GM12874 (cell line): ENCODE measurements around the gene PKP1.

Experiments used
- CTCF ChIP-seq: IDR thresholded peaks from 2 replicates; pipeline ENCODE4 v1.5.1; 2011; ENCODE audit warnings: low read depth, mild to moderate bottlenecking, control low read depth, low read length, moderate library complexity; ENCODE audit not compliant: insufficient read depth

Gene PKP1

GRCh38 chr1:201335174-201335870 is 52.0 kb downstream of the PKP1 start:
- TF ChIP-seq CTCF, result no peak

- no peak for TF ChIP-seq CTCF
These were observed 52.6 kb downstream of the PKP1 start for GRCh38 chr1:201335901-201336300.

- no peak for TF ChIP-seq CTCF
These were observed 53.6 kb downstream of the PKP1 start for GRCh38 chr1:201336711-201337450.

GRCh38 chr1:201341377-201341776 is 58.1 kb downstream of the PKP1 start:
- TF ChIP-seq CTCF, result no peak

GRCh38 chr1:201344206-201345080 is 61.1 kb downstream of the PKP1 start:
- no peak for TF ChIP-seq CTCF

GRCh38 chr1:201345081-201345355 is 61.7 kb downstream of the PKP1 start:
- TF ChIP-seq CTCF, result no peak

GRCh38 chr1:201346337-201346939 is 63.1 kb downstream of the PKP1 start:
- peak; percentile 61 for TF ChIP-seq CTCF
